Fibroblast of lung (primary cell): ENCODE results near the gene PWP2.
"Not testable (repeated sequence)": the region's sequence is repeated elsewhere in the genome, so short reads cannot be mapped to it uniquely, and the experiment has no call there.

Experiments
- EZH2 ChIP-seq: IDR thresholded peaks from 2 replicates; pipeline ENCODE4 v1.5.1; 2012; ENCODE audit warnings: low read length, control low read depth, mild to moderate bottlenecking; ENCODE audit errors: missing control alignments
- TF ChIP-seq, protein P1 (sequence below), 2 donors: IDR thresholded peaks in 1 of 2; conservative IDR thresholded peaks in 1 of 2; 1 replicate in 1 of 2; 2 replicates in 1 of 2; pipeline ENCODE4 v1.5.1; 2011 to 2012; ENCODE audit warnings: low read length in 2 of 2, control low read depth in 1 of 2, inconsistent platforms in 1 of 2, low read depth in 1 of 2, mild to moderate bottlenecking in 1 of 2

GRCh38 chr21:44150255-44150654 lies 43.1 kb downstream of the PWP2 start:
- TF ChIP-seq, protein P1, sequence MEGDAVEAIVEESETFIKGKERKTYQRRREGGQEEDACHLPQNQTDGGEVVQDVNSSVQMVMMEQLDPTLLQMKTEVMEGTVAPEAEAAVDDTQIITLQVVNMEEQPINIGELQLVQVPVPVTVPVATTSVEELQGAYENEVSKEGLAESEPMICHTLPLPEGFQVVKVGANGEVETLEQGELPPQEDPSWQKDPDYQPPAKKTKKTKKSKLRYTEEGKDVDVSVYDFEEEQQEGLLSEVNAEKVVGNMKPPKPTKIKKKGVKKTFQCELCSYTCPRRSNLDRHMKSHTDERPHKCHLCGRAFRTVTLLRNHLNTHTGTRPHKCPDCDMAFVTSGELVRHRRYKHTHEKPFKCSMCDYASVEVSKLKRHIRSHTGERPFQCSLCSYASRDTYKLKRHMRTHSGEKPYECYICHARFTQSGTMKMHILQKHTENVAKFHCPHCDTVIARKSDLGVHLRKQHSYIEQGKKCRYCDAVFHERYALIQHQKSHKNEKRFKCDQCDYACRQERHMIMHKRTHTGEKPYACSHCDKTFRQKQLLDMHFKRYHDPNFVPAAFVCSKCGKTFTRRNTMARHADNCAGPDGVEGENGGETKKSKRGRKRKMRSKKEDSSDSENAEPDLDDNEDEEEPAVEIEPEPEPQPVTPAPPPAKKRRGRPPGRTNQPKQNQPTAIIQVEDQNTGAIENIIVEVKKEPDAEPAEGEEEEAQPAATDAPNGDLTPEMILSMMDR (conservative IDR thresholded peaks at IDR 0.05 in 1 of 2, IDR thresholded peaks at IDR 0.05 in 1 of 2; ENCODE audit: low read depth in 1 of 2, low read length in 2 of 2), result not testable (repeated sequence)
- not testable (repeated sequence) for TF ChIP-seq EZH2
